Measurements from ENCODE around the gene TMEM201. TPM values are rescaled to one million over a fixed set of nuclear protein-coding genes. Genes with fewer than 3 reads are reported as not detected.

The TMEM201 gene
- total RNA-seq, 1 experiment from 2014 or later, result 30.4 TPM

GRCh38 chr1:9575486-9575885 is 13.2 kb upstream of the TMEM201 start:
- DNase-seq (ENCODE audit: low spot score) (no peak), ATAC-seq (no peak)
- no peaks in the 10 kb centered on the region for H3K27me3 Mint-ChIP-seq (ENCODE audit: low read depth)
- TF ChIP-seq IRF1 (CRISPR knock-in tag; IDR thresholded peaks at IDR 0.05) (no peak), ETV6 (CRISPR knock-in tag; IDR thresholded peaks at IDR 0.05) (no peak), CREB1 (CRISPR knock-in tag; IDR thresholded peaks at IDR 0.05) (no peak), NR3C1 (CRISPR knock-in tag; conservative IDR thresholded peaks at IDR 0.05; ENCODE audit: low read depth) (no peak), SMAD3 (CRISPR knock-in tag; IDR thresholded peaks at IDR 0.05; ENCODE audit: borderline replicate concordance) (no peak), SMAD4 (CRISPR knock-in tag; IDR thresholded peaks at IDR 0.05) (no peak), ZBTB21 (CRISPR knock-in tag; IDR thresholded peaks at IDR 0.05; ENCODE audit: borderline replicate concordance) (no peak), FOXP4 (CRISPR knock-in tag; IDR thresholded peaks at IDR 0.05) (no peak), GTF2I (CRISPR knock-in tag; conservative IDR thresholded peaks at IDR 0.05) (no peak), JUN (CRISPR knock-in tag; IDR thresholded peaks at IDR 0.05) (no peak), ZMAT4 (CRISPR knock-in tag; IDR thresholded peaks at IDR 0.05) (no peak), JAZF1 (CRISPR knock-in tag; IDR thresholded peaks at IDR 0.05) (no peak), CTCF (IDR thresholded peaks at IDR 0.05) (no peak), ELF4 (CRISPR knock-in tag; IDR thresholded peaks at IDR 0.05; ENCODE audit: low read depth) (no peak), ARID4B (CRISPR knock-in tag; IDR thresholded peaks at IDR 0.05; ENCODE audit: borderline replicate concordance) (no peak), MLX (CRISPR knock-in tag; IDR thresholded peaks at IDR 0.05) (no peak), EMX1 (CRISPR knock-in tag; IDR thresholded peaks at IDR 0.05) (no peak), ESRRA (CRISPR knock-in tag; IDR thresholded peaks at IDR 0.05; ENCODE audit: borderline replicate concordance) (no peak), CREM (CRISPR knock-in tag; IDR thresholded peaks at IDR 0.05) (no peak)
- H3K36me3 Mint-ChIP-seq, result peaks cover 47% of the 10 kb centered on the region
- no peaks in the 10 kb centered on the region for H3K9me3 Mint-ChIP-seq
- ChIA-PET POLR2A (interaction anchor here (0.6 kb wide), 1 partner anchor 13 kb away, joined by 10 read pairs; no protein-coding TSS in a partner anchor), CTCF (interaction anchor here (0.8 kb wide), 1 partner anchor 40 kb away, joined by 4 read pairs; no protein-coding TSS in a partner anchor)
- H3K4me1 Mint-ChIP-seq, result no peaks in the 10 kb centered on the region
- H3K4me3 Mint-ChIP-seq, result no peak overlapping the region
- no peak overlapping the region; the same call in 1 of the 2 replicates for H3K27ac Mint-ChIP-seq

All from WTC11 (cell line).